Measurements from ENCODE around the gene CCDC124. TPM values are rescaled to one million over a fixed set of nuclear protein-coding genes. Genes with fewer than 3 reads are reported as not detected.

The CCDC124 gene
- total and polyA plus RNA-seq, 10 of the 15 experiments (the other 5 are each of a cell fraction or from before 2014, with no cell fraction given), result 3.7 to 184 (median 51.8) TPM

DNA sequence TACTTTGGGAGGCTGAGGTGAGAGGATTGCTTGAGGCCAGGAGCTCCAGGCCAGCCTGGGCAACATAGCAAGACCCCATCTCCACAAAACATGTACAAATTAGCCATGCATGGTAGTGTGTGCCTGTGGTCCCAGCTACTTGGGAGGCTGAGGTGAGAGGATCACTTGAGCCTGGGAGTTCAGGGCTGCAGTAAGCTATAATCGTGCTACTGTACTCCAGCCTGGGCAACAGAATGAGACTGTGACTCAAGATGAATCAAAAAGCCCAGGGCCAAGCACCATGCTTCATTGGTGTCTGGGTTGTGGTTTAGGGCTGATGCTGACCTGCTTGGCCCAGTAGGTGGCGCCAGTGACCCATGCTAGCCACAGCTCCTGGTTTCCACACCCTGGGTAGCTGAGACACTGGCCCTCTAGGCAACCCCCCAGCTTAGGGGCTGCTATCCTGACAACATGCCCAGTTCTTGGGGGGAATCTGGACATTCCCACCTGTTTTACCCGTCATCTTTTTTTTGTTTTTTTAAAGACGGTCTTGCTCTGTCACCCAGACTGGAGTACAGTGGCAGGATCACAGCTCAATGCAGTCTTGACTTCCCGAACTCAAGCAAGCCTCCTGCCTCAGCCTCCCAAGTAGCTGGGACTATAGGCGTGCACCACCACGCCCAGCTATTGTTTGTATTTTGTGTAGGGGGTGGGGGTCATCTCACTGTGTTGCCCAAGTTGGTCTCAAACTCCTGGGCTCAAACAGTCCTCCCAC, 5.5 kb downstream of the CCDC124 start (continued):
- TF ChIP-seq RCOR1 (conservative IDR thresholded peaks at IDR 0.05; ENCODE audit: low read depth, low read length) (no peak), RAD21 (IDR thresholded peaks at IDR 0.05; ENCODE audit: insufficient read depth, low read depth, low read length) (peak; percentile 94), EGR1 (IDR thresholded peaks at IDR 0.05; ENCODE audit: borderline replicate concordance in 1 of 2, low read depth in 2 of 2, low read length in 2 of 2) (no peak), CBX5 (IDR thresholded peaks at IDR 0.05; ENCODE audit: low read depth) (no peak), TARDBP (IDR thresholded peaks at IDR 0.05; ENCODE audit: borderline replicate concordance) (no peak), YY1 (IDR thresholded peaks at IDR 0.05; ENCODE audit: low read depth, low read length) (peak; percentile 82), IKZF2 (IDR thresholded peaks at IDR 0.05) (no peak), CBX3 (IDR thresholded peaks at IDR 0.05; ENCODE audit: borderline replicate concordance, low read depth) (no peak), CHD4 (IDR thresholded peaks at IDR 0.05) (no peak), RUNX3 (IDR thresholded peaks at IDR 0.05; ENCODE audit: low read length) (peak; percentile 97), KLF5 (IDR thresholded peaks at IDR 0.05; ENCODE audit: partially characterized antibody) (no peak), SP1 (IDR thresholded peaks at IDR 0.05; ENCODE audit: low read depth, low read length) (peak; percentile 31), POLR2A (IDR thresholded peaks at IDR 0.05; ENCODE audit: low read depth, low read length) (no peak), MAX (IDR thresholded peaks at IDR 0.05; ENCODE audit: low read depth, low read length) (no peak; the same call in 1 of the 2 replicates), SREBF1 (IDR thresholded peaks at IDR 0.05; ENCODE audit: low read length) (no peak), NR2F1 (conservative IDR thresholded peaks at IDR 0.05) (no peak), CBFB (IDR thresholded peaks at IDR 0.05; ENCODE audit: low read depth) (peak; percentile 92), TCF3 (IDR thresholded peaks at IDR 0.05; ENCODE audit: borderline replicate concordance, insufficient read depth, low read depth, low read length) (no peak)
- TF ChIP-seq, protein P1, sequence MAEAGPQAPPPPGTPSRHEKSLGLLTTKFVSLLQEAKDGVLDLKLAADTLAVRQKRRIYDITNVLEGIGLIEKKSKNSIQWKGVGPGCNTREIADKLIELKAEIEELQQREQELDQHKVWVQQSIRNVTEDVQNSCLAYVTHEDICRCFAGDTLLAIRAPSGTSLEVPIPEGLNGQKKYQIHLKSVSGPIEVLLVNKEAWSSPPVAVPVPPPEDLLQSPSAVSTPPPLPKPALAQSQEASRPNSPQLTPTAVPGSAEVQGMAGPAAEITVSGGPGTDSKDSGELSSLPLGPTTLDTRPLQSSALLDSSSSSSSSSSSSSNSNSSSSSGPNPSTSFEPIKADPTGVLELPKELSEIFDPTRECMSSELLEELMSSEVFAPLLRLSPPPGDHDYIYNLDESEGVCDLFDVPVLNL (IDR thresholded peaks at IDR 0.05; ENCODE audit: low read depth, low read length), result no peak
